ENCODE data around the gene AP2M1. TPM values are rescaled to one million over a fixed set of nuclear protein-coding genes. Genes with fewer than 3 reads are reported as not detected.

AP2M1 gene
- total RNA-seq, 4 donors from 2014 or later, result 258 to 397 (median 298) TPM

- no peaks in the 10 kb centered on the region for H3K27me3 ChIP-seq
- no peak overlapping the region for H3K4me3 ChIP-seq
- peaks cover 51 to 90% (median 87%) of the 10 kb centered on the region in 4 donors for H3K36me3 ChIP-seq
- H3K4me1 ChIP-seq, result peaks cover 7 to 15% (median 11%) of the 10 kb centered on the region in 4 donors
- TF ChIP-seq CTCF (IDR thresholded peaks at IDR 0.05), result no peak
- TF ChIP-seq POLR2A (IDR thresholded peaks at IDR 0.05; ENCODE audit: low read depth), result no peak
- no peak for TF ChIP-seq POLR2AphosphoS5 (IDR thresholded peaks at IDR 0.05)
- TF ChIP-seq EP300 (IDR thresholded peaks at IDR 0.05), result no peak
- DNase-seq (ENCODE audit: extremely low spot score), result no peak
- WGBS, result 94% methylated on average over 10 of the region's 10 CpGs
- intact Hi-C loops (cut with DNase I), result no loop called here
- no peak overlapping the region for H3K27ac ChIP-seq (replicated peaks in 1 of 4)
- no peaks in the 10 kb centered on the region for H3K9me3 ChIP-seq
These were observed 18.2 kb downstream of the AP2M1 start for GRCh38 chr3:184192889-184193288.

GRCh38 chr3:184193991-184194539 lies 19.4 kb downstream of the AP2M1 start:
- Histone ChIP-seq H3K4me1 (peaks cover 0 to 3% (median under 1%) of the 10 kb centered on the region in 4 donors), H3K4me3 (no peak overlapping the region), H3K27ac (replicated peaks in 1 of 4) (no peak overlapping the region), H3K9me3 (no peaks in the 10 kb centered on the region), H3K36me3 (peaks cover 43 to 79% (median 76%) of the 10 kb centered on the region in 4 donors), H3K27me3 (no peaks in the 10 kb centered on the region)
- intact Hi-C loops (cut with DNase I), result no loop called here
- WGBS, result 76% methylated on average over 9 of the region's 9 CpGs
- DNase-seq (ENCODE audit: extremely low spot score), result no peak
- TF ChIP-seq POLR2A (IDR thresholded peaks at IDR 0.05; ENCODE audit: low read depth) (no peak), EP300 (IDR thresholded peaks at IDR 0.05) (no peak), CTCF (IDR thresholded peaks at IDR 0.05) (no peak), POLR2AphosphoS5 (IDR thresholded peaks at IDR 0.05) (no peak)

GRCh38 chr3:184196536-184196935 lies 21.9 kb downstream of the AP2M1 start:
- TF ChIP-seq EP300 (IDR thresholded peaks at IDR 0.05) (no peak), POLR2AphosphoS5 (IDR thresholded peaks at IDR 0.05) (no peak), POLR2A (IDR thresholded peaks at IDR 0.05; ENCODE audit: low read depth) (no peak), CTCF (IDR thresholded peaks at IDR 0.05) (no peak)
- H3K36me3 ChIP-seq, result peaks cover 23 to 54% (median 51%) of the 10 kb centered on the region in 4 donors
- intact Hi-C loops (cut with DNase I), result no loop called here
- H3K9me3 ChIP-seq, result no peaks in the 10 kb centered on the region
- WGBS, result 97% methylated on average over 5 of the region's 6 CpGs
- no peaks in the 10 kb centered on the region for H3K27me3 ChIP-seq
- no peak for DNase-seq (ENCODE audit: extremely low spot score)
- no peak overlapping the region for H3K4me3 ChIP-seq
- H3K4me1 ChIP-seq, result no peaks in the 10 kb centered on the region
- H3K27ac ChIP-seq (replicated peaks in 1 of 4), result no peak overlapping the region

GRCh38 chr3:184198509-184198908 lies 23.9 kb downstream of the AP2M1 start:
- H3K27ac ChIP-seq (replicated peaks in 1 of 4), result no peak overlapping the region
- intact Hi-C loops (cut with DNase I), result no loop called here
- 83% methylated on average over 9 of the region's 9 CpGs for WGBS
- no peak for TF ChIP-seq POLR2AphosphoS5 (IDR thresholded peaks at IDR 0.05)
- no peak for TF ChIP-seq EP300 (IDR thresholded peaks at IDR 0.05)
- no peak for TF ChIP-seq POLR2A (IDR thresholded peaks at IDR 0.05; ENCODE audit: low read depth)
- TF ChIP-seq CTCF (IDR thresholded peaks at IDR 0.05), result no peak
- H3K36me3 ChIP-seq, result peaks cover 9 to 34% (median 31%) of the 10 kb centered on the region in 4 donors
- no peaks in the 10 kb centered on the region for H3K4me1 ChIP-seq
- no peaks in the 10 kb centered on the region for H3K9me3 ChIP-seq
- no peaks in the 10 kb centered on the region for H3K27me3 ChIP-seq
- no peak for DNase-seq (ENCODE audit: extremely low spot score)
- no peak overlapping the region for H3K4me3 ChIP-seq

GRCh38 chr3:184200825-184201224 lies 26.2 kb downstream of the AP2M1 start:
- H3K27me3 ChIP-seq, result peaks cover 0 to 6% (median 0%) of the 10 kb centered on the region in 4 donors
- no peak overlapping the region for H3K27ac ChIP-seq (replicated peaks in 1 of 4)
- H3K4me1 ChIP-seq, result no peaks in the 10 kb centered on the region
- H3K4me3 ChIP-seq, result no peak overlapping the region
- no peak for DNase-seq (ENCODE audit: extremely low spot score)
- peaks cover 0 to 11% (median 8%) of the 10 kb centered on the region in 4 donors for H3K36me3 ChIP-seq
- no peak for TF ChIP-seq POLR2A (IDR thresholded peaks at IDR 0.05; ENCODE audit: low read depth)
- TF ChIP-seq POLR2AphosphoS5 (IDR thresholded peaks at IDR 0.05), result no peak
- TF ChIP-seq EP300 (IDR thresholded peaks at IDR 0.05), result no peak
- TF ChIP-seq CTCF (IDR thresholded peaks at IDR 0.05), result no peak
- intact Hi-C loops (cut with DNase I), result no loop called here
- H3K9me3 ChIP-seq, result no peaks in the 10 kb centered on the region

All from esophagus muscularis mucosa (tissue), 4 donors.